ENCODE results near the gene NOTCH4.

The NOTCH4 gene

GRCh38 chr6:32167761-32168262 is 56.1 kb downstream of the NOTCH4 start:
- H2AFZ ChIP-seq (ENCODE audit: low read length), result no peak overlapping the region
- no peak overlapping the region for H4K8ac ChIP-seq (ENCODE audit: low read depth, low read length)
- peaks cover 0 to 32% of the 10 kb centered on the region in 2 donors for H3K4me1 ChIP-seq (ENCODE audit: control insufficient read depth in 2 of 2, insufficient read depth in 1 of 2, low read depth in 1 of 2, low read length in 2 of 2)
- H3K18ac ChIP-seq (ENCODE audit: low read length), result no peak overlapping the region
- no peak overlapping the region for H3K14ac ChIP-seq (ENCODE audit: low read length)
- H2BK12ac ChIP-seq (ENCODE audit: low read length), result no peak overlapping the region
- H3K27ac ChIP-seq (replicated peaks; ENCODE audit: low read length), result peak overlapping the region; percentile 85
- peak overlapping the region; percentile 45 for H2BK15ac ChIP-seq (ENCODE audit: low read length)
- WGBS, 2 donors (ENCODE audit: extremely low coverage in 2 of 2, insufficient read length in 2 of 2, insufficient replicate concordance in 1 of 2), result no CpG with 5 or more reads among the region's 6 CpGs
- H3K79me1 ChIP-seq (ENCODE audit: low read depth, low read length), result peaks cover 7% of the 10 kb centered on the region
- H3K23ac ChIP-seq (ENCODE audit: low read depth, low read length, poor library complexity), result peak overlapping the region; percentile 67
- no peak overlapping the region for H2BK120ac ChIP-seq (ENCODE audit: low read depth, low read length)
- peak overlapping the region; percentile 43 for H2BK5ac ChIP-seq (ENCODE audit: low read length)
- no peak overlapping the region for H4K91ac ChIP-seq (ENCODE audit: low read depth, low read length, poor library complexity)
- H3K9ac ChIP-seq (ENCODE audit: low read depth, low read length, poor library complexity), result no peak overlapping the region
- no peaks in the 10 kb centered on the region for H3K27me3 ChIP-seq (ENCODE audit: control insufficient read depth in 3 of 3, insufficient read depth in 3 of 3, low read depth in 1 of 3, low read length in 3 of 3)
- no peak for DNase-seq (ENCODE audit: low spot score)
- peak overlapping the region; percentile 61 for H2AK5ac ChIP-seq (ENCODE audit: low read depth, low read length)
- H3K4ac ChIP-seq (ENCODE audit: low read length), result no peak overlapping the region
- H3K36me3 ChIP-seq (replicated peaks in 1 of 2; ENCODE audit: control insufficient read depth in 2 of 2, insufficient read depth in 2 of 2, low read length in 2 of 2), result peaks cover 40 to 82% of the 10 kb centered on the region in 2 donors
- no peaks in the 10 kb centered on the region for H3K9me3 ChIP-seq (replicated peaks in 1 of 2; ENCODE audit: control insufficient read depth in 2 of 2, insufficient read depth in 1 of 2, low read depth in 1 of 2, low read length in 2 of 2)
- H3K4me3 ChIP-seq (ENCODE audit: low read length in 2 of 2), result no peak overlapping the region
- peak overlapping the region; percentile 21 for H3K4me2 ChIP-seq (ENCODE audit: insufficient read depth, low read length, poor library complexity, severe bottlenecking)

GRCh38 chr6:32167154-32167760 is 56.6 kb downstream of the NOTCH4 start:
- no CpG with 5 or more reads among the region's 32 CpGs for WGBS, 2 donors (ENCODE audit: extremely low coverage in 2 of 2, insufficient read length in 2 of 2, insufficient replicate concordance in 1 of 2)
- peaks cover 41 to 86% of the 10 kb centered on the region in 2 donors for H3K36me3 ChIP-seq (replicated peaks in 1 of 2; ENCODE audit: control insufficient read depth in 2 of 2, insufficient read depth in 2 of 2, low read length in 2 of 2)

DNA sequence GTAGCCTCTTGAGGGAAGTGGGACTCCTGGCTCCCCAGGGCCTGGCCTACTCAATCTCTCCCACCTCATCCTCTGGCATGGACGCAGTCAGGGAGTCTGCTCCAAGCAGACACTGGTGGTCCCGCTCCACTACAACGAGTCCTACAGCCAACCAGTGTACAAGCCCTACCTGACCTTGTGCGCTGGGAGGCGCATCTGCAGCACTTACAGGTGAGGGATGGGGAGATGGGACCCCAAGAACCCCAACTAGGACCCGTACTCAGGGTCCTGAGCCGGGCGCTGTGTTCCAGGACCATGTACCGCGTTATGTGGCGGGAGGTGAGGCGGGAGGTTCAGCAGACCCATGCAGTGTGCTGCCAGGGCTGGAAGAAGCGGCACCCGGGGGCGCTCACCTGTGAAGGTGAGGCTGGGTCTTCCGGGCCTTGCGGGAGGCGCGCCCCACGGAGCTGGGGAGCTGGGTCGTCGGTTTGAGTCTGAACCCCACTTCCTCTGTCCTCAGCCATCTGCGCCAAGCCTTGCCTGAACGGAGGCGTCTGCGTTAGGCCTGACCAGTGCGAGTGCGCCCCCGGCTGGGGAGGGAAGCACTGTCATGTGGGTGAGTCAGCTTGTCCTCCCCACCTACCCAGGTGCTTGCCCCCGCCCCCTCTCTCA is 57.3 kb downstream of the NOTCH4 start:
- peaks cover 7% of the 10 kb centered on the region for H3K79me1 ChIP-seq (ENCODE audit: low read depth, low read length)
- DNase-seq (ENCODE audit: low spot score), result no peak
- H3K18ac ChIP-seq (ENCODE audit: low read length), result peak overlapping the region; percentile 48
- no peak overlapping the region for H2BK5ac ChIP-seq (ENCODE audit: low read length)
- peaks cover 41 to 83% of the 10 kb centered on the region in 2 donors for H3K36me3 ChIP-seq (replicated peaks in 1 of 2; ENCODE audit: control insufficient read depth in 2 of 2, insufficient read depth in 2 of 2, low read length in 2 of 2)
- H3K4me3 ChIP-seq (ENCODE audit: low read length in 2 of 2), result no peak overlapping the region
- no peak overlapping the region for H3K14ac ChIP-seq (ENCODE audit: low read length)
- peak overlapping the region; percentile 22 for H2BK120ac ChIP-seq (ENCODE audit: low read depth, low read length)
- peak overlapping the region; percentile 25 for H3K27ac ChIP-seq (replicated peaks; ENCODE audit: low read length)
- peaks cover 0 to 32% of the 10 kb centered on the region in 2 donors for H3K4me1 ChIP-seq (ENCODE audit: control insufficient read depth in 2 of 2, insufficient read depth in 1 of 2, low read depth in 1 of 2, low read length in 2 of 2)
- no peak overlapping the region for H3K4ac ChIP-seq (ENCODE audit: low read length)
- no peak overlapping the region for H3K9ac ChIP-seq (ENCODE audit: low read depth, low read length, poor library complexity)
- no peaks in the 10 kb centered on the region for H3K9me3 ChIP-seq (replicated peaks in 1 of 2; ENCODE audit: control insufficient read depth in 2 of 2, insufficient read depth in 1 of 2, low read depth in 1 of 2, low read length in 2 of 2)
- peak overlapping the region; percentile 23 for H2BK15ac ChIP-seq (ENCODE audit: low read length)
- WGBS, 2 donors (ENCODE audit: extremely low coverage in 2 of 2, insufficient read length in 2 of 2, insufficient replicate concordance in 1 of 2), result no CpG with 5 or more reads among the region's 30 CpGs
- peak overlapping the region; percentile 67 for H3K23ac ChIP-seq (ENCODE audit: low read depth, low read length, poor library complexity)
- no peak overlapping the region for H2AFZ ChIP-seq (ENCODE audit: low read length)
- no peak overlapping the region for H3K4me2 ChIP-seq (ENCODE audit: insufficient read depth, low read length, poor library complexity, severe bottlenecking)
- H3K27me3 ChIP-seq (ENCODE audit: control insufficient read depth in 3 of 3, insufficient read depth in 3 of 3, low read depth in 1 of 3, low read length in 3 of 3), result no peaks in the 10 kb centered on the region
- H4K8ac ChIP-seq (ENCODE audit: low read depth, low read length), result no peak overlapping the region
- peak overlapping the region; percentile 76 for H2AK5ac ChIP-seq (ENCODE audit: low read depth, low read length)
- no peak overlapping the region for H2BK12ac ChIP-seq (ENCODE audit: low read length)
- no peak overlapping the region for H4K91ac ChIP-seq (ENCODE audit: low read depth, low read length, poor library complexity)

More at GRCh38 chr6:32167154-32167760, 56.6 kb downstream of the NOTCH4 start:
- Histone ChIP-seq H3K4me1 (ENCODE audit: control insufficient read depth in 2 of 2, insufficient read depth in 1 of 2, low read depth in 1 of 2, low read length in 2 of 2) (peaks cover 0 to 32% of the 10 kb centered on the region in 2 donors), H3K4ac (ENCODE audit: low read length) (peak overlapping the region; percentile 32), H3K23ac (ENCODE audit: low read depth, low read length, poor library complexity) (peak overlapping the region; percentile 67), H3K79me1 (ENCODE audit: low read depth, low read length) (peaks cover 7% of the 10 kb centered on the region), H3K9ac (ENCODE audit: low read depth, low read length, poor library complexity) (peak overlapping the region; percentile 61), H3K4me2 (ENCODE audit: insufficient read depth, low read length, poor library complexity, severe bottlenecking) (no peak overlapping the region), H2BK15ac (ENCODE audit: low read length) (peak overlapping the region; percentile 45), H2BK5ac (ENCODE audit: low read length) (peak overlapping the region; percentile 43), H3K14ac (ENCODE audit: low read length) (no peak overlapping the region), H2BK12ac (ENCODE audit: low read length) (peak overlapping the region; percentile 60), H3K27ac (replicated peaks; ENCODE audit: low read length) (peak overlapping the region; percentile 85), H3K27me3 (ENCODE audit: control insufficient read depth in 3 of 3, insufficient read depth in 3 of 3, low read depth in 1 of 3, low read length in 3 of 3) (no peaks in the 10 kb centered on the region), H4K8ac (ENCODE audit: low read depth, low read length) (no peak overlapping the region), H3K18ac (ENCODE audit: low read length) (peak overlapping the region; percentile 77), H2AFZ (ENCODE audit: low read length) (no peak overlapping the region), H2BK120ac (ENCODE audit: low read depth, low read length) (peak overlapping the region; percentile 57), H3K4me3 (ENCODE audit: low read length in 2 of 2) (no peak overlapping the region), H3K9me3 (replicated peaks in 1 of 2; ENCODE audit: control insufficient read depth in 2 of 2, insufficient read depth in 1 of 2, low read depth in 1 of 2, low read length in 2 of 2) (no peaks in the 10 kb centered on the region), H2AK5ac (ENCODE audit: low read depth, low read length) (peak overlapping the region; percentile 61), H4K91ac (ENCODE audit: low read depth, low read length, poor library complexity) (no peak overlapping the region)
- DNase-seq (ENCODE audit: low spot score), result no peak

GRCh38 chr6:32164295-32164694 is 59.6 kb downstream of the NOTCH4 start, which contains the start of gene EGFL8:
EGFL8 (plus strand) TSS chr6:32164595; CDS start chr6:32166166, 1,571 bp downstream.
- H3K14ac ChIP-seq (ENCODE audit: low read length), result no peak within 1 kb of the TSS
- peaks cover 0 to 32% of the 10 kb centered on the region in 2 donors for H3K4me1 ChIP-seq (ENCODE audit: control insufficient read depth in 2 of 2, insufficient read depth in 1 of 2, low read depth in 1 of 2, low read length in 2 of 2)
- H4K8ac ChIP-seq (ENCODE audit: low read depth, low read length), result no peak within 1 kb of the TSS
- peak within 1 kb of the TSS; percentile 43 for H3K4me2 ChIP-seq (ENCODE audit: insufficient read depth, low read length, poor library complexity, severe bottlenecking)
- peak within 1 kb of the TSS; percentile 59 for H2BK15ac ChIP-seq (ENCODE audit: low read length)
- H2BK12ac ChIP-seq (ENCODE audit: low read length), result no peak within 1 kb of the TSS
- peaks cover 20 to 68% of the 10 kb centered on the region in 2 donors for H3K36me3 ChIP-seq (replicated peaks in 1 of 2; ENCODE audit: control insufficient read depth in 2 of 2, insufficient read depth in 2 of 2, low read length in 2 of 2)
- no peak within 1 kb of the TSS for H2BK5ac ChIP-seq (ENCODE audit: low read length)
- H3K9ac ChIP-seq (ENCODE audit: low read depth, low read length, poor library complexity), result no peak within 1 kb of the TSS
- no peak within 1 kb of the TSS for H2AFZ ChIP-seq (ENCODE audit: low read length)
- peak within 1 kb of the TSS; percentile 78 for H3K18ac ChIP-seq (ENCODE audit: low read length)
- H3K27ac ChIP-seq (replicated peaks; ENCODE audit: low read length), result peak within 1 kb of the TSS; percentile 81
- no peak within 1 kb of the TSS for H4K91ac ChIP-seq (ENCODE audit: low read depth, low read length, poor library complexity)
- peaks cover 2% of the 10 kb centered on the region for H3K79me1 ChIP-seq (ENCODE audit: low read depth, low read length)
- H3K4me3 ChIP-seq (ENCODE audit: low read length in 2 of 2), result no peak within 1 kb of the TSS
- no peak within 1 kb of the TSS for H2BK120ac ChIP-seq (ENCODE audit: low read depth, low read length)
- no peaks in the 10 kb centered on the region for H3K9me3 ChIP-seq (replicated peaks in 1 of 2; ENCODE audit: control insufficient read depth in 2 of 2, insufficient read depth in 1 of 2, low read depth in 1 of 2, low read length in 2 of 2)
- H3K27me3 ChIP-seq (ENCODE audit: control insufficient read depth in 3 of 3, insufficient read depth in 3 of 3, low read depth in 1 of 3, low read length in 3 of 3), result no peaks in the 10 kb centered on the region
- DNase-seq (ENCODE audit: low spot score), result no peak
- H3K4ac ChIP-seq (ENCODE audit: low read length), result no peak within 1 kb of the TSS
- no peak within 1 kb of the TSS for H3K23ac ChIP-seq (ENCODE audit: low read depth, low read length, poor library complexity)
- H2AK5ac ChIP-seq (ENCODE audit: low read depth, low read length), result peak within 1 kb of the TSS; percentile 51

All from neuronal stem cell (in vitro differentiated cells).